H1 (cell line): ENCODE measurements around the gene SNX19. TPM values are rescaled to one million over a fixed set of nuclear protein-coding genes. Genes with fewer than 3 reads are reported as not detected.

Experiments
- CTCF ChIA-PET: fragments of 300-600 bp; sonication (Branson Sonifier 250); formaldehyde crosslinking; loops from one replicate; lab custom pipeline; 2021; ENCODE audit not compliant: partially characterized antibody; lab: Charles Lee
- POLR2A ChIA-PET: fragments of 300-600 bp; sonication (Branson Sonifier 250); formaldehyde crosslinking; loops from one replicate; lab custom pipeline; 2021; ENCODE audit warnings: inconsistent platforms; ENCODE audit not compliant: partially characterized antibody; lab: Charles Lee
- DNase-seq, 2 experiments: peaks; one replicate each; pipeline versions ENCODE4 v3.0.0 to v3.0.0-alpha.2; 2010 to 2022; ENCODE audit warnings: low spot score in 2 of 2, low read depth in 1 of 2, mixed read lengths in 1 of 2
- FAIRE-seq: peaks from 2 replicates; lab custom pipeline; 2011; peaks lifted over from hg19 to GRCh38; lab: Jason Lieb, UNC
- H2AFZ ChIP-seq: 2 replicates; pipeline ENCODE4 v1.8.1; 2012; ENCODE audit warnings: low read length, inconsistent platforms
- H2AK5ac ChIP-seq: 2 replicates; pipeline ENCODE4 v1.6.1; 2013; ENCODE audit warnings: low read depth, low read length
- H2BK120ac ChIP-seq: replicated peaks from 2 replicates; pipeline ENCODE3; 2013; ENCODE audit warnings: low read depth, low read length, inconsistent platforms
- H2BK12ac ChIP-seq: 2 replicates; pipeline ENCODE4 v1.6.1; 2013; ENCODE audit warnings: low read depth, low read length
- H2BK15ac ChIP-seq: 2 replicates; pipeline ENCODE4 v1.6.1; 2013; ENCODE audit warnings: low read length
- H2BK20ac ChIP-seq: 2 replicates; pipeline ENCODE4 v1.6.1; 2013; ENCODE audit warnings: low read length
- H2BK5ac ChIP-seq: 2 replicates; pipeline ENCODE4 v1.6.1; 2013; ENCODE audit warnings: low read depth, low read length
- H3K14ac ChIP-seq: 2 replicates; pipeline ENCODE4 v1.6.1; 2013; ENCODE audit warnings: inconsistent platforms; ENCODE audit not compliant: insufficient read length
- H3K18ac ChIP-seq: 2 replicates; pipeline ENCODE4 v1.6.1; 2013; ENCODE audit warnings: low read length; ENCODE audit errors: extremely low read depth
- H3K23ac ChIP-seq: 2 replicates; pipeline ENCODE4 v1.6.1; 2013; ENCODE audit warnings: inconsistent platforms; ENCODE audit not compliant: insufficient read length
- H3K23me2 ChIP-seq: 2 replicates; pipeline ENCODE4 v1.6.1; 2013; ENCODE audit warnings: low read depth, low read length
- H3K27ac ChIP-seq: 2 replicates; pipeline ENCODE4 v1.6.1; 2011; ENCODE audit warnings: low read depth, low read length, inconsistent platforms
- H3K27me3 ChIP-seq, 4 experiments: replicated peaks in 1 of 4; 1 replicate in 1 of 4; 2 replicates in 3 of 4; pipeline versions ENCODE4 v1.6.1 to v1.8.1; 2011 to 2013; ENCODE audit warnings: low read length in 3 of 4, mild to moderate bottlenecking in 3 of 4, inconsistent platforms in 2 of 4, mixed read lengths in 2 of 4, moderate library complexity in 1 of 4; ENCODE audit not compliant: control insufficient read depth in 3 of 4, insufficient read depth in 3 of 4; ENCODE audit errors: extremely low read depth in 1 of 4
- H3K36me3 ChIP-seq, 4 experiments: 2 replicates each; pipeline versions ENCODE4 v1.6.1 to v1.8.1; 2011 to 2013; ENCODE audit warnings: mild to moderate bottlenecking in 4 of 4, low read length in 3 of 4, moderate library complexity in 2 of 4, control low read depth in 1 of 4, inconsistent platforms in 1 of 4; ENCODE audit not compliant: insufficient read depth in 4 of 4, control insufficient read depth in 2 of 4
- H3K4ac ChIP-seq: replicated peaks from 2 replicates; pipeline ENCODE3; 2013; ENCODE audit warnings: low read length, low read depth, mixed read lengths, inconsistent platforms; ENCODE audit not compliant: insufficient read length
- H3K4me1 ChIP-seq, 4 experiments: replicated peaks in 1 of 4; 1 replicate in 1 of 4; 2 replicates in 3 of 4; pipeline versions ENCODE4 v1.6.1 to v1.8.1; 2011 to 2013; ENCODE audit warnings: low read length in 3 of 4, inconsistent platforms in 2 of 4, mixed read lengths in 1 of 4; ENCODE audit not compliant: insufficient read depth in 4 of 4, control insufficient read depth in 3 of 4
- H3K4me2 ChIP-seq, 2 experiments: 2 replicates each; pipeline versions ENCODE4 v1.6.1 to v1.8.1; 2011 to 2013; ENCODE audit warnings: low read depth in 2 of 2, low read length in 2 of 2, control low read depth in 1 of 2, inconsistent platforms in 1 of 2, mild to moderate bottlenecking in 1 of 2; ENCODE audit not compliant: insufficient read depth in 1 of 2
- H3K4me3 ChIP-seq, 4 experiments: fragments of 200-600, 300-600 bp in 1 of 4; sonication (generic), shearing (Covaris generic), sonication (Bioruptor Twin) in 1 of 4; 2 replicates each; pipeline versions ENCODE4 v1.5.1 to v1.8.1; 2011 to 2016; ENCODE audit warnings: low read length in 4 of 4, low read depth in 3 of 4, control low read depth in 2 of 4, inconsistent platforms in 2 of 4, mild to moderate bottlenecking in 2 of 4, mixed read lengths in 1 of 4, moderate library complexity in 1 of 4; ENCODE audit not compliant: insufficient read depth in 2 of 4; ENCODE audit errors: extremely low read depth in 1 of 4
- H3K56ac ChIP-seq: replicated peaks from 2 replicates; pipeline ENCODE3; 2013; ENCODE audit warnings: low read depth, mild to moderate bottlenecking, mixed read lengths, low read length, inconsistent platforms; ENCODE audit not compliant: insufficient read length
- H3K79me1 ChIP-seq: 2 replicates; pipeline ENCODE4 v1.6.1; 2013; ENCODE audit warnings: low read depth, low read length, control low read depth
- H3K79me2 ChIP-seq, 2 experiments: 2 replicates each; pipeline versions ENCODE4 v1.6.1 to v1.8.1; 2012 to 2013; ENCODE audit warnings: low read length in 2 of 2, mild to moderate bottlenecking in 2 of 2, inconsistent platforms in 1 of 2; ENCODE audit not compliant: insufficient read depth in 2 of 2, control insufficient read depth in 1 of 2
- H3K9ac ChIP-seq, 4 experiments: replicated peaks in 1 of 4; 1 replicate in 1 of 4; 2 replicates in 3 of 4; pipeline versions ENCODE4 v1.6.1 to v1.8.1; 2011 to 2013; ENCODE audit warnings: low read depth in 3 of 4, low read length in 3 of 4, control low read depth in 2 of 4, mild to moderate bottlenecking in 2 of 4, moderate library complexity in 2 of 4, inconsistent platforms in 1 of 4; ENCODE audit errors: extremely low read depth in 1 of 4
- H3K9me3 ChIP-seq, 2 experiments: 2 replicates each; pipeline versions ENCODE4 v1.6.1 to v1.8.1; 2012 to 2013; ENCODE audit warnings: mild to moderate bottlenecking in 2 of 2, moderate library complexity in 2 of 2, control low read depth in 1 of 2, inconsistent platforms in 1 of 2, low read depth in 1 of 2, low read length in 1 of 2, mixed read lengths in 1 of 2; ENCODE audit not compliant: insufficient read depth in 2 of 2
- H4K20me1 ChIP-seq, 2 experiments: replicated peaks in 1 of 2; 2 replicates each; pipeline versions ENCODE3 to v1.8.1; 2011 to 2013; ENCODE audit warnings: inconsistent platforms in 2 of 2, low read length in 2 of 2, mild to moderate bottlenecking in 1 of 2; ENCODE audit not compliant: insufficient read depth in 2 of 2, control insufficient read depth in 1 of 2
- H4K5ac ChIP-seq: 2 replicates; pipeline ENCODE4 v1.6.1; 2013; ENCODE audit warnings: low read length, low read depth, mixed read lengths, inconsistent platforms; ENCODE audit not compliant: insufficient read length
- H4K8ac ChIP-seq: 2 replicates; pipeline ENCODE4 v1.8.0; 2013; ENCODE audit warnings: mild to moderate bottlenecking, moderate library complexity, low read length, inconsistent platforms; ENCODE audit not compliant: insufficient read depth; ENCODE audit errors: extremely low read depth
- H4K91ac ChIP-seq: replicated peaks from 2 replicates; pipeline ENCODE3; 2013; ENCODE audit warnings: low read length, mixed read lengths, inconsistent platforms; ENCODE audit not compliant: insufficient read length
- BRCA1 ChIP-seq: IDR thresholded peaks from 2 replicates; pipeline ENCODE4 v1.6.1; 2012; ENCODE audit warnings: low read depth, low read length, improper control_type of control experiment
- FOSL1 ChIP-seq: IDR thresholded peaks from 2 replicates; pipeline ENCODE4 v1.6.1; 2011; ENCODE audit warnings: mild to moderate bottlenecking, low read depth, low read length, moderate library complexity; ENCODE audit not compliant: insufficient read depth
- GABPA ChIP-seq: IDR thresholded peaks from 2 replicates; pipeline ENCODE4 v1.6.1; 2011; ENCODE audit warnings: mild to moderate bottlenecking, low read length, moderate library complexity, borderline replicate concordance; ENCODE audit not compliant: insufficient read depth
- JUND ChIP-seq: IDR thresholded peaks from 2 replicates; pipeline ENCODE4 v1.6.1; 2011; ENCODE audit warnings: mild to moderate bottlenecking, improper control_type of control experiment, low read length
- RXRA ChIP-seq: IDR thresholded peaks from 2 replicates; pipeline ENCODE4 v1.6.1; 2011; ENCODE audit warnings: low read depth, mild to moderate bottlenecking, low read length, moderate library complexity; ENCODE audit not compliant: insufficient read depth
- SP2 ChIP-seq: IDR thresholded peaks from 2 replicates; pipeline ENCODE4 v1.6.1; 2012; ENCODE audit warnings: mild to moderate bottlenecking, low read length, inconsistent platforms
- SP4 ChIP-seq: IDR thresholded peaks from 2 replicates; pipeline ENCODE4 v1.6.1; 2012; ENCODE audit warnings: low read length, inconsistent platforms
- TBP ChIP-seq: IDR thresholded peaks from 2 replicates; pipeline ENCODE4 v1.6.1; 2011; ENCODE audit warnings: low read depth, low read length, improper control_type of control experiment
- TEAD4 ChIP-seq: IDR thresholded peaks from 2 replicates; pipeline ENCODE4 v1.6.1; 2012; ENCODE audit warnings: low read depth, low read length, inconsistent platforms, mixed read lengths
- WGBS, 2 experiments: shearing (Covaris generic) in 1 of 2; methylation state at CpG; one replicate each; pipeline versions ENCODE4 v1.1.6 to v1.1.7; 2013 to 2015; ENCODE audit warnings: low lambda C conversion rate in 2 of 2, mixed read lengths in 2 of 2, inconsistent platforms in 1 of 2, low coverage in 1 of 2, missing lambda C conversion rate in 1 of 2; ENCODE audit not compliant: insufficient replicate concordance in 2 of 2, insufficient coverage in 1 of 2, insufficient read length in 1 of 2; ENCODE audit errors: extremely low coverage in 1 of 2, missing lambda C conversion rate in 1 of 2; 5-methylcytosine and 5-hydroxymethylcytosine counted together
- polyA plus RNA-seq, 7 experiments: library from polyadenylated mRNA; depleted of rRNA in 3 of 7; stranded (reverse) in 5 of 7; unstranded in 2 of 7; fragments of >200 nt in 5 of 7; fragments of 200-250 nt in 2 of 7; gene quantifications; 1 replicate in 5 of 7; 2 replicates in 1 of 7; 4 replicates in 1 of 7; pipeline versions ENCODE4 v1.2.1 to v1.2.3, GENCODE V29; 2011 to 2013; ENCODE audit warnings: missing spikeins in 2 of 7, mixed read lengths in 2 of 7
- total RNA-seq: library from RNA; stranded (reverse); fragmentation: NEBNext Ultra II Directional; extraction: Animal tissue kit (Norgen Biotek cat#: 25700); gene quantifications from 2 replicates; pipeline ENCODE4 v1.2.1, GENCODE V29; 2021

SNX19 gene
- total and polyA plus RNA-seq, 2 of the 8 experiments (the other 6 are each of a cell fraction or from before 2014, with no cell fraction given): 15.0 to 25.2 TPM

- no peak overlapping the region for H3K27ac ChIP-seq
- H3K9me3 ChIP-seq: no peaks in the 10 kb centered on the region
- H2BK15ac ChIP-seq: no peak overlapping the region
- no peak overlapping the region for H2BK12ac ChIP-seq
- no peak overlapping the region for H3K18ac ChIP-seq
- no peak overlapping the region for H3K4me3 ChIP-seq
- no peak overlapping the region for H2AFZ ChIP-seq
- no peak overlapping the region for H4K91ac ChIP-seq
- no peaks in the 10 kb centered on the region for H3K79me1 ChIP-seq
- no peak overlapping the region for H3K9ac ChIP-seq
- no peaks in the 10 kb centered on the region for H3K23me2 ChIP-seq
- no peak overlapping the region for H2AK5ac ChIP-seq
- no peak overlapping the region for H3K56ac ChIP-seq
- H3K79me2 ChIP-seq: no peaks in the 10 kb centered on the region
- FAIRE-seq: no peak
- no peak overlapping the region for H3K4ac ChIP-seq
- H4K8ac ChIP-seq: no peak overlapping the region
- H2BK5ac ChIP-seq: no peak overlapping the region
- H3K4me2 ChIP-seq: no peak overlapping the region
- TF ChIP-seq RXRA (no peak), SP4 (no peak), TEAD4 (no peak), SP2 (no peak), BRCA1 (no peak), FOSL1 (no peak), TBP (no peak), JUND (no peak), GABPA (no peak)
- TF ChIP-seq, all 59 proteins: peak for 0
- WGBS, 2 experiments: 87% methylated on average over 9 of the region's 9 CpGs; no CpG with 5 or more reads in 1 of the 2 experiments
- Histone ChIP-seq H2BK120ac (no peak overlapping the region), H4K5ac (no peak overlapping the region), H2BK20ac (no peak overlapping the region), H3K27me3 (peaks cover 0 to 2% (median 0%) of the 10 kb centered on the region in 4 experiments; a peak in 1 of 7 replicates), H3K14ac (no peak overlapping the region), H3K36me3 (no peaks in the 10 kb centered on the region), H3K23ac (no peak overlapping the region), H3K4me1 (no peaks in the 10 kb centered on the region), H4K20me1 (no peaks in the 10 kb centered on the region)
- POLR2A ChIA-PET: no interaction called here
- no peak for DNase-seq
- CTCF ChIA-PET: interaction anchor here (1.0 kb wide), 1 partner anchor 114 kb away, joined by 3 read pairs; no protein-coding TSS in a partner anchor
Measured at GRCh38 chr11:130945896-130946295, 29.6 kb upstream of the SNX19 start.
